HAP-1 (cell line): ENCODE results near the gene SMARCA1.
A peak's percentile ranks its signal among the peaks of the same experiment; 100 is the strongest.

Source experiments
- DNase-seq, 2 experiments: peaks; one replicate each; pipeline ENCODE4 v3.0.0-alpha.2; 2016 to 2020; ENCODE audit warnings: low spot score in 2 of 2
- H3K27me3 ChIP-seq: fragments of 250-450 bp; sonication (Bioruptor Pico); 2 replicates; pipeline ENCODE4 v1.5.1; 2020; ENCODE audit warnings: low read depth, mild to moderate bottlenecking, moderate library complexity
- H3K36me3 ChIP-seq: fragments of 250-450 bp; sonication (Bioruptor Pico); replicated peaks from 2 replicates; pipeline ENCODE4 v1.5.1; 2020; ENCODE audit warnings: mild to moderate bottlenecking
- H3K4me1 ChIP-seq: fragments of 250-450 bp; sonication (Bioruptor Pico); 2 replicates; pipeline ENCODE4 v1.5.1; 2020; ENCODE audit warnings: mild to moderate bottlenecking
- H3K4me3 ChIP-seq: fragments of 250-450 bp; sonication (Bioruptor Pico); 2 replicates; pipeline ENCODE4 v1.5.1; 2020; ENCODE audit warnings: mild to moderate bottlenecking, moderate library complexity
- H3K9me3 ChIP-seq: fragments of 250-450 bp; sonication (Bioruptor Pico); 2 replicates; pipeline ENCODE4 v1.5.1; 2020; ENCODE audit warnings: mild to moderate bottlenecking, moderate library complexity
- in situ Hi-C: fragments of 300-500 bp; cut with MboI; formaldehyde crosslinking; loops from 3 replicates; pipeline ENCODE4 v1.14.3; 2020; ENCODE audit warnings: low sequenced_read_pairs, inconsistent platforms, mixed read lengths

SMARCA1 gene

DNA sequence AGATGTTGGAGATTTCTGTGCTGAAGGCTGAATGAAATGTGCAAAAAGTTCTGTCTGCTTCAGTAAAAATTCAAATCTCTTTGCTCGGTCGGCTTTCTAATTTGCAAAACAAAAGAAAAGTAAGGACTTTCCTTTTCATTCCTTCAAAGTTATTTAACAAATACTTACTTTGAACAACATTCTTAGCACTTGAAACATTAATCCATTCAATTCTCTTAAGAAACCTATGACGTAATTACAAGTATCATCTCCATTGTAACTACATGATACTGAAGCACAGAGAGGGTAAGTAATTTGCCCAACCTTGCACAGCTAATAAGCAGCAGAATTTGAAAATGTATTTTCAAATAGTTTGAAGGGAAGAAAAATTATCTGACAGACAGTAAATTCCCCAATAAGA is 6.9 kb downstream of the SMARCA1 start:
- Histone ChIP-seq H3K27me3 (no peaks in the 10 kb centered on the region), H3K9me3 (no peaks in the 10 kb centered on the region), H3K36me3 (peaks cover 14% of the 10 kb centered on the region), H3K4me1 (peaks cover 59% of the 10 kb centered on the region), H3K4me3 (no peak overlapping the region)
- in situ Hi-C loops, result no loop called here
- peak; percentile 18 to 93 for DNase-seq

DNA sequence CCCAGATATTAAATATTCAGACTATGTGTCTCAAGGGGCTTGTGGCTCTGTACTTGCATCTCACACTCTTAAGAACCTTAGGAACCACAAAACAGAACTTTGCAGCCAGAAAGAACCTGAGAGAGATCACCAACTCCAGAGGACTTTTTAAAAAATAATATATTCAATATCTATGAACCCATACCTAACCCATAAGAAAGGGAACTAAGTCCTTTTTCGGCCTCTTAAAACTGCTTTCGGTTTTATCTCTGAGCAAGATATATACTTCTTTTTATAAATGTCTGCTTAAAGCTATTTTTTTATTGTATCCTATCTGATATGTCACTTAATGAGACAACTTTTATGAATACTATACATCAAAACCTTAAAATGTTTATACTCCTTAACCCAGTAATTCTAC is 10.9 kb downstream of the SMARCA1 start:
- DNase-seq, result no peak
- Histone ChIP-seq H3K9me3 (no peaks in the 10 kb centered on the region), H3K36me3 (peaks cover 44% of the 10 kb centered on the region), H3K4me3 (no peak overlapping the region), H3K4me1 (peaks cover 30% of the 10 kb centered on the region), H3K27me3 (no peaks in the 10 kb centered on the region)
- in situ Hi-C loops, result no loop called here

DNA sequence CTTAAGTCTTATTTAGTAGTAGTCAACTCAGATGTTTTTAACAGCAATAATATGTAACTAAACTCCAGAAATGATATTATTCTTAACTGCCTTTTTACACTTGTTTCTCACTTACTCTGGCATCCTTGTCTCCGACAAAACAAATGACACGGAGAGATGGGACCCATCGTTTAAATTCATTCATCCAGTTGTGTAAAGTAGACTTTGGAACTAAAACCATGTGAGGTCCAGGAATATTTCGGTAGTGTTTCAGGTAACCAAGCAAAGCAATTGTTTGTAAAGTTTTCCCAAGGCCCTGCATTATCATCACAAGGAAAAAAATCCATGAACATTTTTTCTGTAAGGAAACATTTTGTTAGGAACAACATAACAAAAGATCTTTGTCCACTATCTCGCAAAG is 11.6 kb downstream of the SMARCA1 start:
- Histone ChIP-seq H3K4me1 (peaks cover 23% of the 10 kb centered on the region), H3K9me3 (no peaks in the 10 kb centered on the region), H3K27me3 (no peaks in the 10 kb centered on the region), H3K4me3 (no peak overlapping the region), H3K36me3 (peaks cover 44% of the 10 kb centered on the region)
- in situ Hi-C loops, result no loop called here
- peak in 1 of 2 experiments; percentile 78 for DNase-seq

DNA sequence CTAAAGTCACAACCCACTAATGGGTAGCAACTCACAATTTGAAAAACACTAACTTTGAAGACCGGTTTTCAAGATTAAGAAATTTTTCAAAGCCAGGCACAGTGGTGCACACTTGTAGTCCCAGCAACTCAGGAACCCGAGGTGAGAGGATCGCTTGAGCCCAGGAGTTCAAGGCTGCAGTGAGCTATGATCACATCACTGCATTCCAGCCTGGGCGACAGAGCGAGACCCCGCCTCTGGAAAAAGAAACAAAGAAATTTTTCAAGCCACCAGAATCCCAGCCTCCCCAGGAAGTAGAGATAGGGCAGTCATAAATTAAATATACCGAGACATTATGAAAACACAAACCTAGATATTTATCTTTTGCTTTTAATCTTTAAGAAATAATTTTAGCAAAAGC is 13.0 kb downstream of the SMARCA1 start:
- H3K27me3 ChIP-seq, result no peaks in the 10 kb centered on the region
- peaks cover 47% of the 10 kb centered on the region for H3K36me3 ChIP-seq
- DNase-seq, result no peak
- no peaks in the 10 kb centered on the region for H3K9me3 ChIP-seq
- in situ Hi-C loops, result no loop called here
- no peak overlapping the region for H3K4me3 ChIP-seq
- peaks cover 15% of the 10 kb centered on the region for H3K4me1 ChIP-seq

DNA sequence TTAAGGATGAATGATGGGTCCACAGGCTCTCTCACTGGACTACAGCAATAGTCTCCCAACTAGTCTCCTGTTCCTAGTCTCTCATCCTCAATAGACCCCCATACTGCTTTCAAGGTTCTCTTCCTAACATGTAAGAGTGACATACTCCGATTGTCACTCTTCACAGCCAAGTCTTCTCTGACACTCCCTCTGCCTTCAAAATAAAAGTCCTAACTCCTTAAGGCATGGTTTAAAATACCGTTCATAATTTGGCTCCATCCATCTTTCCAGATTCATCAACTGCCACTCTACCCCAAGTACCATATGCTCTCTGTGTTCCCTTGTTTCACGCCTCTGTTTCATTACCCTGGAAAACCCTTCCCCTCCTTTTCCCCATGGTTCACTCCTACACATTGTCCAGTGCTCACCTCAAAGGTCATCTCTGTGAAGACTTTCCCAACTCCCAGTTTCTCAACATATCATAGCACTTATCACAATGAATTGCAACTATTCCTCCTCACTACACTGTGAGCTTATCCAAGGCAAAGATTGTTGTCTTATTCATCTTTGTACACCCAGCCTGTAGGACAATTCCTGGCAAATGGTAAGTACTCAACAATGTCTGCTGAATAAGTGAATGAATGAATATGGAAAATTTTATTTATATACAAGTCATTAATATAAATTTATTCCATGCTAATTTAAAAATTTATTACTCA is 26.0 kb downstream of the SMARCA1 start:
- Histone ChIP-seq H3K27me3 (no peaks in the 10 kb centered on the region), H3K9me3 (no peaks in the 10 kb centered on the region), H3K4me3 (no peak overlapping the region), H3K4me1 (no peaks in the 10 kb centered on the region), H3K36me3 (peaks cover 75% of the 10 kb centered on the region)
- in situ Hi-C loops, result no loop called here
- no peak for DNase-seq

DNA sequence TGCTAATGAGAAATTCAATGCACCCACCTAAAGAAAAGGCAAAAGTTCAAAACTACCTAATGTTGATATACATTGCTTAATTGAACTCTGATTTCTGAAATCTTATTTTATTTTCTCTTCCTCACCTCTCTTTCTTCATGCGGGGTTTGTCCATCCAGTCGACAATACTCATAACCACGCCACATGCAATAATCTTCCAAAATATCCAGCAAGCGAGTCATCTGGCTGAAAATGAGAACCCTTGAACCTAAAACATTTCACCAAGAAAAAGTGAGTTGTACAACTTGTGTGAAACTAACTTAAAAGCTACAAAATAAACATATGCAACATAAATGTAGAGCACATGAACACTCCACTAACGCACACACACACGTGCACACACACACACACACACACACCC is 26.7 kb downstream of the SMARCA1 start:
- no peak for DNase-seq
- in situ Hi-C loops, result no loop called here
- H3K36me3 ChIP-seq, result peaks cover 71% of the 10 kb centered on the region

DNA sequence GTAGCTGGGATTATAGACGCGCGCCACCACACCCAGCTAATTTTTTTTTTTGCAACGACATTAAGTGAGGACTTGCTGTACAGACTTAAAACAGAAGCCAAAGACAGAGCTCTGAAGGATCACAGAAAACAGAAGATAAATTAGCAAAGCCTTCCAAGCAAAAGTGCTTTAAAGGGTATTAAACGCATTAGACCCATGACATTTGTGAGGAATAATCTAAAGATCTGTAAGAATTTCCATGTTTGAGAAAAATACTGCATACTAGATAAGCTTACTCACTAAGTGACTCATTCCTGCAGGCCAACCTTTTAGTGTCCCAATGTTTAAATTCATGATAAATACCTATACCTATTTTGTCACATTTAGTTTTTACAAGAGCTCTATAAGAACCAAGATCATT is 27.4 kb downstream of the SMARCA1 start:
- DNase-seq, result no peak
- peaks cover 71% of the 10 kb centered on the region for H3K36me3 ChIP-seq
- H3K9me3 ChIP-seq, result no peaks in the 10 kb centered on the region
- in situ Hi-C loops, result no loop called here
- no peaks in the 10 kb centered on the region for H3K4me1 ChIP-seq
- H3K27me3 ChIP-seq, result no peaks in the 10 kb centered on the region
- H3K4me3 ChIP-seq, result no peak overlapping the region

More for the DNA sequence above, 26.7 kb downstream of the SMARCA1 start:
- Histone ChIP-seq H3K4me1 (no peaks in the 10 kb centered on the region), H3K9me3 (no peaks in the 10 kb centered on the region), H3K4me3 (no peak overlapping the region), H3K27me3 (no peaks in the 10 kb centered on the region)

DNA sequence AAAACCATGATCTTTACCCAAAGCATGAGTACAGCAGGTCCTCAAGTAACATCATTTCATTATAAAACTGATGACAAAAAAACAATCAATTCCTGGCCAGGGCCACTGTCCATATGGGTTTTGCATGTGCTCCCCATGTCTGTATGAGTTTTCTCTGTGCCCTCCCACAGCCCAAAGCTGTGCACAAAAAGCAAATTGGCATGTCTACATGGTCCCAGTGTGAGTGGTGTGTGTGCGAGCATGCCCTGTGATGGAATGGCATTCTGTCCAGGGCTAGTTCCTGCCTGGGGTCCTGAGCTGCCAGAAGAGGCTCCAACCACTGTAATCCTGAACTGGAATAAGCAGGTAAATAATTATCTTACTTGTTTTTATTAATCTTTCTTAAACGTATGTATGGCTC is 28.4 kb downstream of the SMARCA1 start:
- no peaks in the 10 kb centered on the region for H3K27me3 ChIP-seq
- in situ Hi-C loops, result no loop called here
- H3K4me1 ChIP-seq, result no peaks in the 10 kb centered on the region
- DNase-seq, result no peak
- H3K36me3 ChIP-seq, result peaks cover 74% of the 10 kb centered on the region
- H3K4me3 ChIP-seq, result no peak overlapping the region
- no peaks in the 10 kb centered on the region for H3K9me3 ChIP-seq

DNA sequence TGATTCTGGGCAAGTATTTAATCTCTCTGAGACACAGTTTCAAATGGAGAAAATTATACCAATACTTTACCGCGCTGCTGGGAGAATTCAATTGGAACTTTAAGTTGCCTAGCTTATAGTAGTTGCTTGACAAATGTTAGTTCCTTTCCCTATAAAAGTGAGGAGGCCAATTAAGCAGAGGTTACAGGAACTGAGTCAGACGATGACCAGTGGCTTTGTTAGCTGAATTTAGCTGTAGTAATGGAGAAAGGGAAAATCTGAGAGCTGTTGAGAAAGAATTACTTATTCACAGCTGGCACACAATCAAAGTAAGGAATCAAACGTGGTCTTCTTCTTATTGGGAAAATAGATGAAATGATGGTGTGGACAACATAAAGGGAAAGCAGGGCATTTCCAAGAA is 29.6 kb downstream of the SMARCA1 start:
- H3K36me3 ChIP-seq, result peaks cover 70% of the 10 kb centered on the region
- no peak for DNase-seq
- in situ Hi-C loops, result no loop called here
- no peaks in the 10 kb centered on the region for H3K4me1 ChIP-seq
- no peaks in the 10 kb centered on the region for H3K27me3 ChIP-seq
- no peaks in the 10 kb centered on the region for H3K9me3 ChIP-seq
- no peak overlapping the region for H3K4me3 ChIP-seq

DNA sequence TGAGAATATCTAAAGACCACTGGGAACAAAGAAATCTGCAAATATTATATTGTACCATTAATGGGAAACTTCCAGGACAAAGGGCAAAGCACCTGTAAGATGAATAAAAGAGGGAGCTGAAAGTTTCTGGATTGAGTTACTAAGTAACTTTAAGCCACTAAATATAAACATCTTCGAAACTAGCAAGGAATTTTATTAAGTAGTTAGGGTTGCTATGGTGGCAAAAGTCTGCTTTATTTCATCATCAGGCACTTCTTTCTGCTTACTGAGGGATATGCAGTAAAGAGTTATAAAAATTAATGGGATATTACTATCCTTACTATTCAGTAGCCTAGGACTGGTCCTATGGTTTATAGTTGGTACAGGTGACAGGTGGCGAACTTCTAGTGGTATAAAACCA is 33.0 kb downstream of the SMARCA1 start:
- H3K4me1 ChIP-seq, result no peaks in the 10 kb centered on the region

DNA sequence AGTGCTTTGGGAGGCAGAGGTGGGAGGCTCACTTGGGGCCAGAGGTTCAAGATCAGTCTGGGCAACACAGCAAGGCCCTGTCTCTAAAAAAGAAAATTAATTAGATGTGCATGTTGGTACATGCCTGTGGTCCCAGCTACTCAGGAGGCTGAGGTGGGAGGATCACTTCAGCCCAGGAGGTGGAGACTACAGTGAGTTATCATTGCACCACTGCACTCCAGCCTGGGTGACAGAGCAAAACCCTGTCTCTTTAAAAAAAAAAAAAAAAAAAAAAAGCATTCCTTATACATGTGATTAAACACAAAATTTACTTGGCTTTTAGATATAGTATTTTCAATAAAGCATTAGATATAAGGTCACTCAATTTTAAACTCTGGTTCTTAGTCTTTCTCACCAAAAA is 34.9 kb downstream of the SMARCA1 start:
- no peak overlapping the region for H3K4me3 ChIP-seq
- no peaks in the 10 kb centered on the region for H3K4me1 ChIP-seq
- H3K9me3 ChIP-seq, result no peaks in the 10 kb centered on the region
- DNase-seq, result no peak
- no peaks in the 10 kb centered on the region for H3K27me3 ChIP-seq
- in situ Hi-C loops, result no loop called here
- H3K36me3 ChIP-seq, result peaks cover 54% of the 10 kb centered on the region

More for the DNA sequence above, 33.0 kb downstream of the SMARCA1 start:
- H3K27me3 ChIP-seq, result no peaks in the 10 kb centered on the region
- H3K9me3 ChIP-seq, result no peaks in the 10 kb centered on the region
- peaks cover 67% of the 10 kb centered on the region for H3K36me3 ChIP-seq
- no peak for DNase-seq
- in situ Hi-C loops, result no loop called here
- H3K4me3 ChIP-seq, result no peak overlapping the region

DNA sequence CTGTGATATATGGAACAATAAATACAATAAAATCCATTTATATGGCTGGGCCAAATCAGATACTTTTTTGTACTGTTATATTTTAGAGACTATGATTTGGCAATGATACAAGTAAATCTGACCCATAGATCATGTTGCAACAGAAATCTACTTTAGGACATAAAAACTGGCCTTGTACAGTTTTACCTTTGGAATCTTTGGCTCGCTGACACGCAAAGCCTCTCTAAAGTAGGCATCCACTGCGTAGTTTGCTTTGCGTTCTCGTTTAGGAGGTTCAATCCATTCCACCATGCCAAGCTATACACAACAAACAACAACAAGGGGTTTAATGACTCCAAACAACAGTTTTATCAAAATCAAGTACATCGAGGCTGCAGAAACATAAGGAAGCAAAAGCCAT is 42.4 kb downstream of the SMARCA1 start:
- H3K4me3 ChIP-seq, result no peak overlapping the region
- H3K36me3 ChIP-seq, result peaks cover 49% of the 10 kb centered on the region
- no peak for DNase-seq
- H3K27me3 ChIP-seq, result no peaks in the 10 kb centered on the region
- in situ Hi-C loops, result no loop called here
- no peaks in the 10 kb centered on the region for H3K9me3 ChIP-seq
- no peaks in the 10 kb centered on the region; the same call in 1 of the 2 replicates for H3K4me1 ChIP-seq

DNA sequence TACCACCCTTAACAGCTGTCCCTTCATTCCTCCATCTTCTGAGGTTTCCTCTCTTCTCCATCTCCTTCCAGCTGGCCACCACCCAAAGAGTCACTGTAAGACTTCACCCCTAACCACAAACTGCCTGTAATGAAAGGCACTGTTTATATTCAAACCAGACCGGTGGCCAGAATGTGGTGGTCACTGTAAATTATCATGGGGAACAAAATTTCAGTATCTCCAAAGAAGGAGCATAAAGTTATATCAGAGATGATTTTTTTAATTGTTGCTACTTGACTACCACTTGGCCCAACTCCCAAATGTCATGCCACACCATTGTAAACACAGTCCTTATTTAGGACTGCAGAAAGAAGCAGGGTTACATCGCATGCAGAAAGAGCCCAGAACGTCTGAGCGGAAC is 44.8 kb downstream of the SMARCA1 start:
- no peak for DNase-seq
- Histone ChIP-seq H3K27me3 (no peaks in the 10 kb centered on the region), H3K4me3 (no peak overlapping the region), H3K36me3 (peaks cover 45% of the 10 kb centered on the region), H3K9me3 (no peaks in the 10 kb centered on the region), H3K4me1 (no peaks in the 10 kb centered on the region; the same call in 1 of the 2 replicates)
- in situ Hi-C loops, result no loop called here

DNA sequence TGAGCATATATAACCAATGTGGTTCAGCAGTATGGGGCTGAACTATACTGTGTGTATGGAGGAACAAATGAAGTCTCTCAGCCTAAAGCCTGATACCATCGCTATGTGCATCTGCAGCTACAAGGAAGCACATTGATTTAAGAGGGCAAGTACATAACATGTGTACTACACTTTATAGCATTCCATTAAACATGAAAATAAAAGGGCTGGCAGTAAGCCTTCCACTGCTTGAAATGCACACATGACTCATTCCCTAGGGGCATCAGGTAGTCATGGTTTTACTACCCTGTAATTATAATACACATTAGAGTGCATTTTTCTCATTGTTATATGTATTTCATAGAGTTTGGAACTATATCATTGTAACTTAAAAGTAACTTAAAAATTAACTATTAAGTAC is 51.2 kb downstream of the SMARCA1 start:
- Histone ChIP-seq H3K9me3 (no peaks in the 10 kb centered on the region), H3K4me1 (no peaks in the 10 kb centered on the region; the same call in none of the 2 replicates), H3K36me3 (peaks cover 46% of the 10 kb centered on the region), H3K27me3 (no peaks in the 10 kb centered on the region), H3K4me3 (no peak overlapping the region)
- DNase-seq, result peak in 1 of 2 experiments; percentile 7
- in situ Hi-C loops, result no loop called here

DNA sequence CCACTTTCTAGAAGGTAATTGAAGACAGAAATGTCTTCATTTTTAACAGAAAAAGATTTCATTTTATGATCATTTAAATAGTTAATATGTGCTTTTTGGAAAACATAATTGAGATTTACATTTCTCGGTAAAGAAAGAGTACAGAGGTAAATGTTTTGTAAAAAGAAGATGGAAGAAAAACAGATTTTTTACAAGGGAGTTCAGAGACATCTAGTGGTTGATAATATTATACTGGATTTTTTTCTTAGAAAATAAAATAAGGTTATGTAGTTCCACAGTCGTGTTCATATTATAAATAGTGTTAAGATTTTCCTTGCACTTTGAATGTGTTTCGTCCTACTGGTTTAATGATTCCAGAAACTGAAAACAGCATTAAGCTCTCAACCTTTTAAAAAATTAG is 60.6 kb downstream of the SMARCA1 start:
- H3K9me3 ChIP-seq, result no peaks in the 10 kb centered on the region
- in situ Hi-C loops, result no loop called here
- H3K27me3 ChIP-seq, result no peaks in the 10 kb centered on the region
- no peaks in the 10 kb centered on the region for H3K4me1 ChIP-seq
- DNase-seq, result no peak
- peaks cover 53% of the 10 kb centered on the region for H3K36me3 ChIP-seq
- no peak overlapping the region for H3K4me3 ChIP-seq
